ENCODE measurements around the gene GTSE1. TPM values are rescaled to one million over a fixed set of nuclear protein-coding genes. Genes with fewer than 3 reads are reported as not detected.

The GTSE1 gene
- total and polyA plus RNA-seq, 12 donors = 0.17 to 4.7 (median 0.35) TPM

DNA sequence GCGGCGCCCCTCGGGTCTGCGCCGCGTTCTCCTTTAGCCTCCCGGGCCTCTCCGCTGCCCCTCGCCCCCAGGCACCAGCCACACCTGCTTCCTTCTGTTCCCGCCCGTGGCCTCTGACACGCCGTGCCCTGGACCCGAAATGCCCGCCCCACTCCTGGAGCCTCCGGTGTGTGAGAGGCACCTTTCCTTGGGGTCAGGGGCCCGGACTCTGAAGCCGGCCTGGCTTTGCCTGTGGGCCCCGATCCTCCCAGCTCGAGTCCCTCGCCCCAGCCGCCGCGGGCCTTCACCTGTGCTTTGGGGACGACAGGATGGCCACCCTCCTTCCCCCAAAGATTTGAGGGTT is 45.9 kb upstream of the GTSE1 start:
- ATAC-seq (peak in 6 of 8 donors; percentile 1 to 19 (median 4)), DNase-seq (no peak)
- Histone ChIP-seq H3K36me3 (peaks cover 0 to 12% (median 0%) of the 10 kb centered on the region in 9 donors), H3K27me3 (no peaks in the 10 kb centered on the region), H3K4me1 (peaks cover 8 to 53% (median 39%) of the 10 kb centered on the region in 9 donors), H3K9me3 (no peaks in the 10 kb centered on the region), H3K4me3 (peak overlapping the region; percentile 48 to 93 (median 81)), H3K27ac (peak overlapping the region; percentile 84 to 96 (median 94))
- intact Hi-C loops (cut with DNase I) = loop anchor here in 4 of 10 donors (2.0 to 10.0 kb wide), 3 partner anchors 16 to 126 kb away; partner anchors contain the start of gene GTSE1 (in 2 of the 4)
- 3 to 8% methylated on average over 25 of the region's 25 CpGs for WGBS, 2 donors
- TF ChIP-seq, protein P1, sequence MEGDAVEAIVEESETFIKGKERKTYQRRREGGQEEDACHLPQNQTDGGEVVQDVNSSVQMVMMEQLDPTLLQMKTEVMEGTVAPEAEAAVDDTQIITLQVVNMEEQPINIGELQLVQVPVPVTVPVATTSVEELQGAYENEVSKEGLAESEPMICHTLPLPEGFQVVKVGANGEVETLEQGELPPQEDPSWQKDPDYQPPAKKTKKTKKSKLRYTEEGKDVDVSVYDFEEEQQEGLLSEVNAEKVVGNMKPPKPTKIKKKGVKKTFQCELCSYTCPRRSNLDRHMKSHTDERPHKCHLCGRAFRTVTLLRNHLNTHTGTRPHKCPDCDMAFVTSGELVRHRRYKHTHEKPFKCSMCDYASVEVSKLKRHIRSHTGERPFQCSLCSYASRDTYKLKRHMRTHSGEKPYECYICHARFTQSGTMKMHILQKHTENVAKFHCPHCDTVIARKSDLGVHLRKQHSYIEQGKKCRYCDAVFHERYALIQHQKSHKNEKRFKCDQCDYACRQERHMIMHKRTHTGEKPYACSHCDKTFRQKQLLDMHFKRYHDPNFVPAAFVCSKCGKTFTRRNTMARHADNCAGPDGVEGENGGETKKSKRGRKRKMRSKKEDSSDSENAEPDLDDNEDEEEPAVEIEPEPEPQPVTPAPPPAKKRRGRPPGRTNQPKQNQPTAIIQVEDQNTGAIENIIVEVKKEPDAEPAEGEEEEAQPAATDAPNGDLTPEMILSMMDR (IDR thresholded peaks at IDR 0.05) = no peak

DNA sequence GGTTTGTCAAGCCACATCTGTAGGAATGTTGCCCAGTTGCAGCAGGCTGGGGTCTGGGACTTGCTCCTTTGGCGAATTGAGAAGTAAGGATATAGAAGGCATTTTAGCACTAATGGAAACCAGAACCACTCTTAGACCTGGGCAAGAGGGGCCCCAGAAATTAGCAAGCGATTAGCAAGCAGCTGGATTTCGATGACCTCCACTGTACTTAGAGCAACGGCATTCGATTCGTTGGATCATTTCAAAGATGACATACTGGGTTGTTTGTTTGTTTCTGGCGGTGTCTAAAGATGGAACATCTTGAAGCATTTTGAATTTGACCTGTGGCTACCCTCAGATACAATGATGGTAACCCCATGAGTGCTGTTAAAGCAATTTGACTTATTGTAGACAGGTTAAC is 45.4 kb upstream of the GTSE1 start:
- peak overlapping the region in 7 of 10 donors; percentile 88 to 96 (median 94) for H3K27ac ChIP-seq
- peaks cover 5 to 48% (median 33%) of the 10 kb centered on the region in 9 donors for H3K4me1 ChIP-seq
- ATAC-seq = no peak
- H3K9me3 ChIP-seq = no peaks in the 10 kb centered on the region
- H3K4me3 ChIP-seq = peak overlapping the region in 8 of 10 donors; percentile 71 to 93 (median 84)
- DNase-seq = no peak
- H3K27me3 ChIP-seq = no peaks in the 10 kb centered on the region
- WGBS, 2 donors = 51 to 77% methylated on average over 7 of the region's 7 CpGs
- intact Hi-C loops (cut with DNase I) = loop anchor here in 4 of 10 donors (2.0 to 10.0 kb wide), 3 partner anchors 16 to 126 kb away; partner anchors contain the start of gene GTSE1 (in 2 of the 4)
- H3K36me3 ChIP-seq = peaks cover 0 to 12% (median 0%) of the 10 kb centered on the region in 9 donors
- TF ChIP-seq, protein P1 (IDR thresholded peaks at IDR 0.05) = no peak

DNA sequence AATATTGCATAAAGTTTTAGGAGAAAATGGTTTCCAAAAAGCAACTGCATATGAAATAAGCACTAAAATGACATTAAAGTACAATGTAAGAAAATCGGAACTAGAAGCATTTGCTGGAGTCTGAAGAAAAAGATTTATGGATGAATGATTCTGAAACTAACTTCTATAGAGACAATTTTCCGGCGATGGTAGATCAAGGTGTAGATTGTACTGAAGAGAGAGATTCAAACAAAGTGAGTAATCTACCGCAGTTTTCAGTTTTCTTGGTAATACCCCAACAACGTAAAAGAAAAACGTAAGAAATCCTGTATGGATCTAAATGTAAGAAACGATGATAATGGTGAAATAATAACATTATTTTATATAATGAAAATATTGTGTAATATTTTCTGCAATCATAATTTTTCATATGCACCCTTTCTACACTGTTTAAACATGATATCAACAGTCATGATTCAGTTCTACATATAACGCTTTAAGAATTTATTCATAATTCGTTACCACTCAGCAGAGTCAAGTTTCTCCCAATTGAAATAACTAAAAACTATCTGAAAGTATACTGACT is 44.8 kb upstream of the GTSE1 start:
- Histone ChIP-seq H3K27me3 (no peaks in the 10 kb centered on the region), H3K4me1 (peaks cover 5 to 42% (median 28%) of the 10 kb centered on the region in 9 donors), H3K27ac (no peak overlapping the region), H3K4me3 (no peak overlapping the region), H3K36me3 (peaks cover 0 to 5% (median 0%) of the 10 kb centered on the region in 9 donors), H3K9me3 (no peaks in the 10 kb centered on the region)
- intact Hi-C loops (cut with DNase I) = loop anchor here in 4 of 10 donors (2.0 to 10.0 kb wide), 3 partner anchors 15 to 127 kb away; partner anchors contain the start of gene GTSE1 (in 2 of the 4)
- DNase-seq = no peak
- 95% methylated on average over 9 of the region's 9 CpGs for WGBS, 2 donors
- no peak for ATAC-seq
- TF ChIP-seq, protein P1 (IDR thresholded peaks at IDR 0.05) = no peak

DNA sequence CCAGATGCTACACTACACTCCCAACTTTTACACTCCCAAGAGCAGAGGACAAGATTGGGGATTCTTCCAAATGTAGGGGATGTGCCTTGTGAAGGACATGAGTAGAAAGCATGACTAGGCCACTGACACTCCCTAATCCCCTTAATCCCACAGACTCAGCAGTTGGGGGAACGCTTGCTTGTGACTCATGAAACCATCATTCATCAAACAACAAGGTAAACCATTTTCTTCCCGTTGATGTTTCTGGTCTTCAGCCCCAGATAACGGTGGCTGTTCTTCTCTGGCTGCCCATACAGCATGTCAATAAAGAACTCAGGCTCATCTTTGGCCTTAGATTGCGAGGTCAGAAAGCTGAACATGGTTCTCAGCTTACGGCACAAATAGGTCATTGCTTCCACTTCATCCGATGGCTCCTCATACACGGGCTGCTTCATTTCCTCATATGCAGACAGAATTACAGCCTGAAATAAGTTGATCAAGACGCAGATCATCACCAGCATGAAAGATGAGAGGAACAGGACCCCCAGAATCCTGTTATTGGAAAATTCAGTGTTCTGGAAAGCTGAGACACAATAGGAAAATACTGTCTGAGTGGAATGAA is 40.2 kb upstream of the GTSE1 start:
- H3K4me1 ChIP-seq = peaks cover 0 to 22% (median 2%) of the 10 kb centered on the region in 9 donors
- no peaks in the 10 kb centered on the region for H3K36me3 ChIP-seq
- H3K27ac ChIP-seq = no peak overlapping the region
- H3K4me3 ChIP-seq = no peak overlapping the region
- TF ChIP-seq, protein P1 (IDR thresholded peaks at IDR 0.05) = no peak
- intact Hi-C loops (cut with DNase I) = loop anchor here in 2 of 10 donors (5.0 to 10.0 kb wide), 2 partner anchors 36 to 132 kb away; no protein-coding TSS in a partner anchor
- no peak for DNase-seq
- 78 to 82% methylated on average over 8 of the region's 8 CpGs for WGBS, 2 donors
- no peaks in the 10 kb centered on the region for H3K9me3 ChIP-seq
- no peak for ATAC-seq
- H3K27me3 ChIP-seq = peaks cover 0 to 8% (median 0%) of the 10 kb centered on the region in 7 donors
